ENCODE measurements around the gene MICU2. TPM values are rescaled to one million over a fixed set of nuclear protein-coding genes. Genes with fewer than 3 reads are reported as not detected.

The MICU2 gene
- total RNA-seq, 1 donor: 56.6 TPM

DNA sequence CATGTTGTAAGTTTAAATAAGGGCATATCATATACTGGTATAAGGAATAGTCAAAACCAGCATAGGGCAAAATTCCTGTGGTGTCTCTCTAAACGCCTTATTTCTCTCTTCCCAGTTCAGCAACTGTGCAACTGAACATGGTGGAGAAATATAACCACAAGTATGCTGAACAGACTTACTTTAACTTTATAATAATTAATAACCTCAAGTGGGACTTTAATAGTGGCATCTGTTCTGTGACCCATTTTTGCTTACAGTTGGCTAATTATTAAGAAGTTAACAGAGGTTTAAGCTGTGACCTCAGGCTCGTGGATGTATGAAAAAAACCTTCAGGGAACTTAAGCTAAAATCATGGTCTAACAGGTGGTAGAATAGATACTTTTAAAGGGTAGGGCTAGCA lies 54.3 kb downstream of the MICU2 start:
- H3K4me3 ChIP-seq (ENCODE audit: low read depth, low read length): no peak overlapping the region
- TF ChIP-seq, protein P1, sequence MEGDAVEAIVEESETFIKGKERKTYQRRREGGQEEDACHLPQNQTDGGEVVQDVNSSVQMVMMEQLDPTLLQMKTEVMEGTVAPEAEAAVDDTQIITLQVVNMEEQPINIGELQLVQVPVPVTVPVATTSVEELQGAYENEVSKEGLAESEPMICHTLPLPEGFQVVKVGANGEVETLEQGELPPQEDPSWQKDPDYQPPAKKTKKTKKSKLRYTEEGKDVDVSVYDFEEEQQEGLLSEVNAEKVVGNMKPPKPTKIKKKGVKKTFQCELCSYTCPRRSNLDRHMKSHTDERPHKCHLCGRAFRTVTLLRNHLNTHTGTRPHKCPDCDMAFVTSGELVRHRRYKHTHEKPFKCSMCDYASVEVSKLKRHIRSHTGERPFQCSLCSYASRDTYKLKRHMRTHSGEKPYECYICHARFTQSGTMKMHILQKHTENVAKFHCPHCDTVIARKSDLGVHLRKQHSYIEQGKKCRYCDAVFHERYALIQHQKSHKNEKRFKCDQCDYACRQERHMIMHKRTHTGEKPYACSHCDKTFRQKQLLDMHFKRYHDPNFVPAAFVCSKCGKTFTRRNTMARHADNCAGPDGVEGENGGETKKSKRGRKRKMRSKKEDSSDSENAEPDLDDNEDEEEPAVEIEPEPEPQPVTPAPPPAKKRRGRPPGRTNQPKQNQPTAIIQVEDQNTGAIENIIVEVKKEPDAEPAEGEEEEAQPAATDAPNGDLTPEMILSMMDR (IDR thresholded peaks at IDR 0.05; ENCODE audit: insufficient read depth, low read depth, low read length): no peak
- peak; percentile 24 for DNase-seq (ENCODE audit: low read depth)

DNA sequence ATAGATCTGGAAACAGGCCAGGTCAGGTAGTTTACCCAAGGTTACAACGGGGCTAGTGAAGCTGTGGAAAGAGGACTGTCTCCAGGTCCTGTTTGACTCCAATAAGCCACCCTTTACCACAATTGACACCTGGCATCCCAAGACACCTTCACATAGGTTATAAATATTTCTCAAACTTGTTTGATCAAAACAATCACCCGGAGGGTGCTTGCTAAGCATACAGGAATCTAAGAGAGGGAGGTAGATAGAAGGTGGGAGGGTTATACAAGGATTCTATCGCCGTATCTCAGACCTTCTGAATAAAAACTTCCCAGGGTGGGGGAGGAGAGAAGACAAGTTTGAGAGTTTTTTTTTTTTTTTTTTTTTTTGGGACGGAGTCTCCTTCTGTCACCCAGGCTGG lies 55.4 kb downstream of the MICU2 start:
- TF ChIP-seq, protein P1 (IDR thresholded peaks at IDR 0.05; ENCODE audit: insufficient read depth, low read depth, low read length): no peak
- DNase-seq (ENCODE audit: low read depth): no peak
- no peak overlapping the region for H3K4me3 ChIP-seq (ENCODE audit: low read depth, low read length)

DNA sequence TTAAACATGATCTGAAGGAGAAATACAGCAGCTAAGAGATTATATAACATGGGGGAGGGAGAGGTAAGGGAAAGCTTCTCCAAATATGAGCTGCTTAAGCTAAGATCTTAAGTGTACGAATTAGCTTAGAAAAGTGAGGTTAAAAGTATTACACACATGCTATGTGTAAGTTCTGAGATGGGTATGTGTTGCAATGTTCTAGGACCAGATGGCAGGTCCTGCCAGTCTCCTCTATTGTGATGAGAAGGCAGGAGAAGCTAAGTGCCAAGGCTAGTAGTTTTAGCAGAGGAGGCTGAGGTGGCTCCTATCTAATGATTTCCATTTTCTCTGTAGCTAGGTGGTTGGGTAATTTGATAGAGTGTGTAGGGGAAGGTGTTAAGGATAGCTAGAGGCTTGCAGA lies 57.6 kb downstream of the MICU2 start:
- peak; percentile 47 for DNase-seq (ENCODE audit: low read depth)
- TF ChIP-seq, protein P1 (IDR thresholded peaks at IDR 0.05; ENCODE audit: insufficient read depth, low read depth, low read length): no peak
- no peak overlapping the region for H3K4me3 ChIP-seq (ENCODE audit: low read depth, low read length)

DNA sequence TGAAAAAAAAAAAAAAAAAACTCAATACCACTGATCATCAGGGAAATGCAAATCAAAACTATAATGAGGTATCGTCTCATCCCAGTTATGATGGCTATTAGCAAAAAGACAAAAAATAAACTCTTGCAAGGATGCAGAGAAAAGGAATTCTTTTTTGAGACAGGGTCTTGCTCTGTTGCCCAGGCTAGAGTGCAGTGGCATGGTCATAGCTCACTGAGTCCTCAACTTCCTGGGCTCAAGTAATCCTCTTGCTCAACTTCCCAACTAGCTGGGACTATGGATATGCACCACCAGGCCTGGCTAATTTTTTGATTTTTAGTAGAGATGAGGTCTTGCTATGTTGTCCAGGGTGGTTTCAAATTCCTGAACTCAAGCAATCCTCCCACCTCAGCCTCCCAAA lies 59.5 kb downstream of the MICU2 start:
- no peak overlapping the region for H3K4me3 ChIP-seq (ENCODE audit: low read depth, low read length)
- TF ChIP-seq, protein P1 (IDR thresholded peaks at IDR 0.05; ENCODE audit: insufficient read depth, low read depth, low read length): no peak
- no peak for DNase-seq (ENCODE audit: low read depth)

- H3K4me3 ChIP-seq (ENCODE audit: low read depth, low read length): no peak overlapping the region
- TF ChIP-seq, protein P1 (IDR thresholded peaks at IDR 0.05; ENCODE audit: insufficient read depth, low read depth, low read length): no peak
- no peak for DNase-seq (ENCODE audit: low read depth)
These were observed 61.4 kb downstream of the MICU2 start for GRCh38 chr13:21542563-21542962.

- DNase-seq (ENCODE audit: low read depth): no peak
- no peak overlapping the region for H3K4me3 ChIP-seq (ENCODE audit: low read depth, low read length)
- TF ChIP-seq, protein P1 (IDR thresholded peaks at IDR 0.05; ENCODE audit: insufficient read depth, low read depth, low read length): no peak
These were observed 62.0 kb downstream of the MICU2 start for GRCh38 chr13:21541980-21542379.

- DNase-seq (ENCODE audit: low read depth): no peak
- H3K4me3 ChIP-seq (ENCODE audit: low read depth, low read length): no peak overlapping the region
These were observed 62.7 kb downstream of the MICU2 start for GRCh38 chr13:21541271-21541670.

More at GRCh38 chr13:21541271-21541670, 62.7 kb downstream of the MICU2 start:
- TF ChIP-seq, protein P1 (IDR thresholded peaks at IDR 0.05; ENCODE audit: insufficient read depth, low read depth, low read length): no peak
